H9 (cell line): ENCODE measurements around the gene ANKRD27. TPM values are rescaled to one million over a fixed set of nuclear protein-coding genes. Genes with fewer than 3 reads are reported as not detected.

Experiments used
- DNase-seq: peaks from one replicate; pipeline ENCODE4 v3.0.0-alpha.2; 2017
- H2AFZ ChIP-seq: one replicate; pipeline ENCODE4 v1.6.1; 2013; ENCODE audit warnings: mild to moderate bottlenecking, low read length, control low read depth, moderate library complexity
- H2AK5ac ChIP-seq: 2 replicates; pipeline ENCODE4 v1.6.1; 2013; ENCODE audit warnings: low read length, control low read depth, mixed read lengths; ENCODE audit not compliant: insufficient read length
- H2BK120ac ChIP-seq: one replicate; pipeline ENCODE4 v1.6.1; 2013; ENCODE audit warnings: low read depth, mild to moderate bottlenecking, low read length, control low read depth, inconsistent platforms; ENCODE audit not compliant: poor library complexity, severe bottlenecking
- H2BK12ac ChIP-seq: 2 replicates; pipeline ENCODE4 v1.6.1; 2013; ENCODE audit warnings: low read length, control low read depth, mixed read lengths, low read depth; ENCODE audit not compliant: insufficient read length
- H2BK15ac ChIP-seq: 2 replicates; pipeline ENCODE4 v1.6.1; 2013; ENCODE audit warnings: low read depth, low read length, control low read depth
- H2BK20ac ChIP-seq: one replicate; pipeline ENCODE4 v1.6.1; 2013; ENCODE audit warnings: low read depth, mild to moderate bottlenecking, low read length, control low read depth, inconsistent platforms; ENCODE audit not compliant: poor library complexity, severe bottlenecking
- H2BK5ac ChIP-seq: 2 replicates; pipeline ENCODE4 v1.6.1; 2013; ENCODE audit warnings: low read length, control low read depth, mixed read lengths; ENCODE audit not compliant: insufficient read length
- H3K14ac ChIP-seq: 2 replicates; pipeline ENCODE4 v1.6.1; 2013; ENCODE audit warnings: low read length, control low read depth; ENCODE audit not compliant: insufficient read depth
- H3K18ac ChIP-seq: 2 replicates; pipeline ENCODE4 v1.6.1; 2013; ENCODE audit warnings: low read depth, mild to moderate bottlenecking, mixed read lengths, low read length, control low read depth; ENCODE audit not compliant: insufficient read length
- H3K23ac ChIP-seq: 2 replicates; pipeline ENCODE4 v1.6.1; 2013; ENCODE audit warnings: low read length, control low read depth, mixed read lengths, low read depth; ENCODE audit not compliant: insufficient read length
- H3K23me2 ChIP-seq: 2 replicates; pipeline ENCODE4 v1.6.1; 2013; ENCODE audit warnings: low read depth, mild to moderate bottlenecking, mixed read lengths, low read length, control low read depth; ENCODE audit not compliant: insufficient read length, poor library complexity, severe bottlenecking
- H3K27ac ChIP-seq: 2 replicates; pipeline ENCODE4 v1.5.1; 2013; ENCODE audit warnings: low read length, control low read depth, mixed read lengths, low read depth; ENCODE audit not compliant: insufficient read length
- H3K27me3 ChIP-seq: 2 replicates; pipeline ENCODE4 v1.6.1; 2013; ENCODE audit warnings: low read length, control low read depth, inconsistent platforms; ENCODE audit not compliant: insufficient read depth
- H3K4ac ChIP-seq: 2 replicates; pipeline ENCODE4 v1.6.1; 2013; ENCODE audit warnings: low read depth, mild to moderate bottlenecking, control low read depth, inconsistent platforms, low read length, moderate library complexity
- H3K4me1 ChIP-seq: 2 replicates; pipeline ENCODE4 v1.6.1; 2013; ENCODE audit warnings: low read length, control low read depth, inconsistent platforms; ENCODE audit not compliant: insufficient read depth
- H3K4me2 ChIP-seq: 2 replicates; pipeline ENCODE4 v1.6.1; 2013; ENCODE audit warnings: low read length, control low read depth, mixed read lengths; ENCODE audit not compliant: insufficient read length, insufficient read depth
- H3K56ac ChIP-seq: 2 replicates; pipeline ENCODE4 v1.6.1; 2013; ENCODE audit warnings: low read depth, mild to moderate bottlenecking, mixed read lengths, low read length, control low read depth; ENCODE audit not compliant: insufficient read length
- H3K79me1 ChIP-seq: 2 replicates; pipeline ENCODE4 v1.6.1; 2013; ENCODE audit warnings: low read depth, mild to moderate bottlenecking, moderate library complexity, low read length, control low read depth, inconsistent platforms; ENCODE audit not compliant: insufficient read depth, poor library complexity, severe bottlenecking
- H3K79me2 ChIP-seq: 2 replicates; pipeline ENCODE4 v1.6.1; 2013; ENCODE audit warnings: low read length, control low read depth, inconsistent platforms; ENCODE audit not compliant: insufficient read depth
- H3K9ac ChIP-seq: 2 replicates; pipeline ENCODE4 v1.6.1; 2013; ENCODE audit warnings: low read length, control low read depth, mixed read lengths; ENCODE audit not compliant: insufficient read length; ENCODE audit errors: extremely low read depth
- H3K9me3 ChIP-seq: one replicate; pipeline ENCODE4 v1.6.1; 2013; ENCODE audit warnings: low read depth, low read length, inconsistent platforms; ENCODE audit not compliant: control insufficient read depth
- H3T11ph ChIP-seq: one replicate; pipeline ENCODE4 v1.6.1; 2013; ENCODE audit warnings: mild to moderate bottlenecking, low read length, control low read depth, inconsistent platforms
- H4K20me1 ChIP-seq: one replicate; pipeline ENCODE4 v1.6.1; 2013; ENCODE audit not compliant: control insufficient read depth, insufficient read length, insufficient read depth
- H4K5ac ChIP-seq: 2 replicates; pipeline ENCODE4 v1.6.1; 2013; ENCODE audit warnings: low read depth, mild to moderate bottlenecking, mixed read lengths, low read length, control low read depth; ENCODE audit not compliant: insufficient read length
- H4K8ac ChIP-seq: replicated peaks from 2 replicates; pipeline ENCODE4 v1.6.1; 2013; ENCODE audit warnings: low read length, control low read depth, mixed read lengths, low read depth; ENCODE audit not compliant: insufficient read length
- H4K91ac ChIP-seq: 2 replicates; pipeline ENCODE4 v1.6.1; 2013; ENCODE audit warnings: low read depth, mild to moderate bottlenecking, moderate library complexity, mixed read lengths, low read length, control low read depth; ENCODE audit not compliant: insufficient read length
- H3K27ac Mint-ChIP-seq, 3 experiments: 2 replicates in 2 of 3; 3 replicates in 1 of 3; pipeline ENCODE4 v1.8.0; 2020 to 2021; ENCODE audit warnings: mixed read lengths in 3 of 3, mild to moderate bottlenecking in 1 of 3, moderate library complexity in 1 of 3
- H3K27me3 Mint-ChIP-seq: 2 replicates; pipeline ENCODE4 v1.8.0; 2021; ENCODE audit warnings: low read depth, mild to moderate bottlenecking, moderate library complexity, mixed read lengths
- H3K36me3 Mint-ChIP-seq, 3 experiments: 2 replicates in 2 of 3; 3 replicates in 1 of 3; pipeline ENCODE4 v1.8.0; 2020 to 2021; ENCODE audit warnings: low read depth in 3 of 3, mixed read lengths in 3 of 3; ENCODE audit not compliant: insufficient read depth in 1 of 3
- H3K4me1 Mint-ChIP-seq, 2 experiments: 2 replicates each; pipeline ENCODE4 v1.8.0; 2020; ENCODE audit warnings: mixed read lengths in 2 of 2
- H3K4me3 Mint-ChIP-seq, 2 experiments: 2 replicates in 1 of 2; 3 replicates in 1 of 2; pipeline ENCODE4 v1.8.0; 2020 to 2021; ENCODE audit warnings: mild to moderate bottlenecking in 2 of 2, mixed read lengths in 2 of 2, moderate library complexity in 1 of 2
- H3K9me3 Mint-ChIP-seq, 2 experiments: 2 replicates in 1 of 2; 3 replicates in 1 of 2; pipeline ENCODE4 v1.8.0; 2020; ENCODE audit warnings: mild to moderate bottlenecking in 2 of 2, mixed read lengths in 2 of 2, moderate library complexity in 1 of 2
- WGBS: extraction: QIAGEN DNeasy Blood & Tissue Kit; methylation state at CpG from one replicate; pipeline ENCODE4 v1.1.7; 2013; ENCODE audit warnings: missing lambda C conversion rate, low lambda C conversion rate, mixed read lengths; ENCODE audit not compliant: insufficient read length; ENCODE audit errors: extremely low coverage; 5-methylcytosine and 5-hydroxymethylcytosine counted together
- total RNA-seq: library from RNA; stranded (reverse); gene quantifications from 2 replicates; pipeline ENCODE4 v1.2.1, GENCODE V29; 2021
- TF ChIP-seq, protein P1 (sequence below): fragments of 200-600 bp; sonication (generic); conservative IDR thresholded peaks from 3 replicates; pipeline ENCODE4 v1.8.0; 2021; ENCODE audit warnings: antibody characterized with exemption, mild to moderate bottlenecking

Gene ANKRD27
- total RNA-seq, 1 experiment from 2014 or later = 40.7 TPM

DNA sequence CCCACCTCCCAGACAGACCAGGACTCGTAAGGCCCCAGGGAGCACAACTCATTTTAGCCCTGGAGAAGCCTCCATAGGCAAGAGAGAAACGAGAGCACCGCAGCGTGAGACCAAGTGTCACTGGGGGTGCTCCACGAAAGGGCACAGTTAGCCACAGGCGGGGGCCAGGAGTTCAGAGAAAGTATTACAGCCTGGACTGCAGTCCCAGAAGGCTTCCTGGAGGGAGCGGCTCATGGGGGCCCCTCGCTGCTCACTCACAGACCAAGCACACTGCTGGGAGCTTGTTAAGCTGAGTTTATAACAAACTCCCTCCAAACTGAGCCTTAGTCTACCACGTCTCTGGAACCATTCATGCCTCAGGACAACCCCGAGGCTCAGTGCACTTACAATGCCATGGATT, 16.5 kb downstream of the ANKRD27 start:
- H3K4me1 ChIP-seq = no peaks in the 10 kb centered on the region
- no peak overlapping the region for H3K4me3 Mint-ChIP-seq
- peaks cover 2% of the 10 kb centered on the region; the same call in 1 of the 2 replicates for H3K79me2 ChIP-seq
- no peak overlapping the region for H2BK120ac ChIP-seq
- H2BK12ac ChIP-seq = no peak overlapping the region
- no peak overlapping the region for H2AFZ ChIP-seq
- H2BK20ac ChIP-seq = no peak overlapping the region
- no peak overlapping the region for H3K27ac ChIP-seq
- H2AK5ac ChIP-seq = no peak overlapping the region
- H3K9ac ChIP-seq = no peak overlapping the region
- no peak overlapping the region for H3K23ac ChIP-seq
- H3K14ac ChIP-seq = no peak overlapping the region; the same call in 1 of the 2 replicates
- no peak overlapping the region for H4K8ac ChIP-seq
- no CpG with 5 or more reads among the region's 10 CpGs for WGBS
- H3K9me3 ChIP-seq = no peaks in the 10 kb centered on the region
- TF ChIP-seq, protein P1, sequence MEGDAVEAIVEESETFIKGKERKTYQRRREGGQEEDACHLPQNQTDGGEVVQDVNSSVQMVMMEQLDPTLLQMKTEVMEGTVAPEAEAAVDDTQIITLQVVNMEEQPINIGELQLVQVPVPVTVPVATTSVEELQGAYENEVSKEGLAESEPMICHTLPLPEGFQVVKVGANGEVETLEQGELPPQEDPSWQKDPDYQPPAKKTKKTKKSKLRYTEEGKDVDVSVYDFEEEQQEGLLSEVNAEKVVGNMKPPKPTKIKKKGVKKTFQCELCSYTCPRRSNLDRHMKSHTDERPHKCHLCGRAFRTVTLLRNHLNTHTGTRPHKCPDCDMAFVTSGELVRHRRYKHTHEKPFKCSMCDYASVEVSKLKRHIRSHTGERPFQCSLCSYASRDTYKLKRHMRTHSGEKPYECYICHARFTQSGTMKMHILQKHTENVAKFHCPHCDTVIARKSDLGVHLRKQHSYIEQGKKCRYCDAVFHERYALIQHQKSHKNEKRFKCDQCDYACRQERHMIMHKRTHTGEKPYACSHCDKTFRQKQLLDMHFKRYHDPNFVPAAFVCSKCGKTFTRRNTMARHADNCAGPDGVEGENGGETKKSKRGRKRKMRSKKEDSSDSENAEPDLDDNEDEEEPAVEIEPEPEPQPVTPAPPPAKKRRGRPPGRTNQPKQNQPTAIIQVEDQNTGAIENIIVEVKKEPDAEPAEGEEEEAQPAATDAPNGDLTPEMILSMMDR = no peak
- H3K36me3 Mint-ChIP-seq = peaks cover 2 to 21% (median 11%) of the 10 kb centered on the region in 3 experiments; a peak in 6 of 7 replicates
- no peak overlapping the region for H4K91ac ChIP-seq
- DNase-seq = no peak
- H3T11ph ChIP-seq = no peak overlapping the region
- peaks cover 4% of the 10 kb centered on the region for H3K79me1 ChIP-seq
- H3K4me2 ChIP-seq = no peak overlapping the region
- no peaks in the 10 kb centered on the region for H3K23me2 ChIP-seq
- no peaks in the 10 kb centered on the region; a peak in 1 of 4 replicates for H3K4me1 Mint-ChIP-seq
- H2BK5ac ChIP-seq = no peak overlapping the region
- no peaks in the 10 kb centered on the region for H4K20me1 ChIP-seq
- no peaks in the 10 kb centered on the region for H3K27me3 Mint-ChIP-seq
- H3K27ac Mint-ChIP-seq = peak overlapping the region in 2 of 3 experiments; percentile 15 to 70; a peak in 3 of 7 replicates
- no peak overlapping the region for H4K5ac ChIP-seq
- no peak overlapping the region for H3K56ac ChIP-seq
- H3K9me3 Mint-ChIP-seq = no peaks in the 10 kb centered on the region
- no peak overlapping the region for H2BK15ac ChIP-seq
- no peaks in the 10 kb centered on the region for H3K27me3 ChIP-seq
- no peak overlapping the region for H3K4ac ChIP-seq
- H3K18ac ChIP-seq = no peak overlapping the region
